NCI-H2227 (cell line): ENCODE results near the gene LCN6.
"Not testable (repeated sequence)": the region's sequence is repeated elsewhere in the genome, so short reads cannot be mapped to it uniquely, and the experiment has no call there.

Source experiments
- DNase-seq: peaks from one replicate; lab custom pipeline; 2025; ENCODE audit not compliant: unreplicated experiment; lab: John Stamatoyannopoulos, UW

LCN6 gene

GRCh38 chr9:136748201-136748600, at the start of gene LCN6:
LCN6 (minus strand) TSS chr9:136748525; CDS start chr9:136748483, 42 bp downstream.
- no peak for DNase-seq

- not testable (repeated sequence) for DNase-seq
Measured at GRCh38 chr9:136796775-136797347, 48.5 kb upstream of the LCN6 start.

GRCh38 chr9:136796238-136796774, 48.0 kb upstream of the LCN6 start, which contains the start of gene CCDC183:
CCDC183 (plus strand) TSS chr9:136796338; CDS start chr9:136796398, 60 bp downstream.
- DNase-seq, result no peak

GRCh38 chr9:136795000-136795348, 46.6 kb upstream of the LCN6 start:
- no peak for DNase-seq

GRCh38 chr9:136794281-136794999, 46.1 kb upstream of the LCN6 start:
- DNase-seq, result no peak

GRCh38 chr9:136793086-136793946, 45.0 kb upstream of the LCN6 start:
- peak; percentile 15 for DNase-seq

GRCh38 chr9:136792321-136793085, 44.2 kb upstream of the LCN6 start:
- DNase-seq, result no peak

- DNase-seq, result peak; percentile 46
Measured at GRCh38 chr9:136791516-136792276, 43.4 kb upstream of the LCN6 start.

GRCh38 chr9:136790640-136791515, 42.6 kb upstream of the LCN6 start, which contains the start of gene TMEM141:
TMEM141 (plus strand) TSS chr9:136791344; CDS start chr9:136791371, 27 bp downstream.
- DNase-seq, result peak; percentile 98

- DNase-seq, result no peak
Measured at GRCh38 chr9:136789523-136789937, 41.2 kb upstream of the LCN6 start.

GRCh38 chr9:136788644-136789522, 40.6 kb upstream of the LCN6 start:
- DNase-seq, result not testable (repeated sequence)

GRCh38 chr9:136787690-136788400, 39.5 kb upstream of the LCN6 start:
- DNase-seq, result peak; percentile 83

- not testable (repeated sequence) for DNase-seq
Measured at GRCh38 chr9:136786983-136787382, 38.7 kb upstream of the LCN6 start.

- no peak for DNase-seq
Measured at GRCh38 chr9:136786451-136786850, 38.1 kb upstream of the LCN6 start.

GRCh38 chr9:136785565-136786355, 37.4 kb upstream of the LCN6 start:
- DNase-seq, result not testable (repeated sequence)

- DNase-seq, result no peak
Measured at GRCh38 chr9:136784997-136785361, 36.7 kb upstream of the LCN6 start.
